H1 (cell line): ENCODE results near the gene TXNL4A. TPM values are rescaled to one million over a fixed set of nuclear protein-coding genes. Genes with fewer than 3 reads are reported as not detected.

Experiments used
- CTCF ChIA-PET: fragments of 300-600 bp; sonication (Branson Sonifier 250); formaldehyde crosslinking; loops from one replicate; lab custom pipeline; 2021; ENCODE audit not compliant: partially characterized antibody; lab: Charles Lee
- POLR2A ChIA-PET: fragments of 300-600 bp; sonication (Branson Sonifier 250); formaldehyde crosslinking; loops from one replicate; lab custom pipeline; 2021; ENCODE audit warnings: inconsistent platforms; ENCODE audit not compliant: partially characterized antibody; lab: Charles Lee
- DNase-seq, 2 experiments: peaks; one replicate each; pipeline versions ENCODE4 v3.0.0 to v3.0.0-alpha.2; 2010 to 2022; ENCODE audit warnings: low spot score in 2 of 2, low read depth in 1 of 2, mixed read lengths in 1 of 2
- FAIRE-seq: peaks from 2 replicates; lab custom pipeline; 2011; peaks lifted over from hg19 to GRCh38; lab: Jason Lieb, UNC
- H2AFZ ChIP-seq: 2 replicates; pipeline ENCODE4 v1.8.1; 2012; ENCODE audit warnings: low read length, inconsistent platforms
- H2AK5ac ChIP-seq: 2 replicates; pipeline ENCODE4 v1.6.1; 2013; ENCODE audit warnings: low read depth, low read length
- H2BK120ac ChIP-seq: replicated peaks from 2 replicates; pipeline ENCODE3; 2013; ENCODE audit warnings: low read depth, low read length, inconsistent platforms
- H2BK12ac ChIP-seq: 2 replicates; pipeline ENCODE4 v1.6.1; 2013; ENCODE audit warnings: low read depth, low read length
- H2BK15ac ChIP-seq: 2 replicates; pipeline ENCODE4 v1.6.1; 2013; ENCODE audit warnings: low read length
- H2BK20ac ChIP-seq: 2 replicates; pipeline ENCODE4 v1.6.1; 2013; ENCODE audit warnings: low read length
- H2BK5ac ChIP-seq: 2 replicates; pipeline ENCODE4 v1.6.1; 2013; ENCODE audit warnings: low read depth, low read length
- H3K14ac ChIP-seq: 2 replicates; pipeline ENCODE4 v1.6.1; 2013; ENCODE audit warnings: inconsistent platforms; ENCODE audit not compliant: insufficient read length
- H3K18ac ChIP-seq: 2 replicates; pipeline ENCODE4 v1.6.1; 2013; ENCODE audit warnings: low read length; ENCODE audit errors: extremely low read depth
- H3K23ac ChIP-seq: 2 replicates; pipeline ENCODE4 v1.6.1; 2013; ENCODE audit warnings: inconsistent platforms; ENCODE audit not compliant: insufficient read length
- H3K23me2 ChIP-seq: 2 replicates; pipeline ENCODE4 v1.6.1; 2013; ENCODE audit warnings: low read depth, low read length
- H3K27ac ChIP-seq: 2 replicates; pipeline ENCODE4 v1.6.1; 2011; ENCODE audit warnings: low read depth, low read length, inconsistent platforms
- H3K27me3 ChIP-seq, 4 experiments: replicated peaks in 1 of 4; 1 replicate in 1 of 4; 2 replicates in 3 of 4; pipeline versions ENCODE4 v1.6.1 to v1.8.1; 2011 to 2013; ENCODE audit warnings: low read length in 3 of 4, mild to moderate bottlenecking in 3 of 4, inconsistent platforms in 2 of 4, mixed read lengths in 2 of 4, moderate library complexity in 1 of 4; ENCODE audit not compliant: control insufficient read depth in 3 of 4, insufficient read depth in 3 of 4; ENCODE audit errors: extremely low read depth in 1 of 4
- H3K36me3 ChIP-seq, 4 experiments: 2 replicates each; pipeline versions ENCODE4 v1.6.1 to v1.8.1; 2011 to 2013; ENCODE audit warnings: mild to moderate bottlenecking in 4 of 4, low read length in 3 of 4, moderate library complexity in 2 of 4, control low read depth in 1 of 4, inconsistent platforms in 1 of 4; ENCODE audit not compliant: insufficient read depth in 4 of 4, control insufficient read depth in 2 of 4
- H3K4ac ChIP-seq: replicated peaks from 2 replicates; pipeline ENCODE3; 2013; ENCODE audit warnings: low read length, low read depth, mixed read lengths, inconsistent platforms; ENCODE audit not compliant: insufficient read length
- H3K4me1 ChIP-seq, 4 experiments: replicated peaks in 1 of 4; 1 replicate in 1 of 4; 2 replicates in 3 of 4; pipeline versions ENCODE4 v1.6.1 to v1.8.1; 2011 to 2013; ENCODE audit warnings: low read length in 3 of 4, inconsistent platforms in 2 of 4, mixed read lengths in 1 of 4; ENCODE audit not compliant: insufficient read depth in 4 of 4, control insufficient read depth in 3 of 4
- H3K4me2 ChIP-seq, 2 experiments: 2 replicates each; pipeline versions ENCODE4 v1.6.1 to v1.8.1; 2011 to 2013; ENCODE audit warnings: low read depth in 2 of 2, low read length in 2 of 2, control low read depth in 1 of 2, inconsistent platforms in 1 of 2, mild to moderate bottlenecking in 1 of 2; ENCODE audit not compliant: insufficient read depth in 1 of 2
- H3K4me3 ChIP-seq, 4 experiments: fragments of 200-600, 300-600 bp in 1 of 4; sonication (generic), shearing (Covaris generic), sonication (Bioruptor Twin) in 1 of 4; 2 replicates each; pipeline versions ENCODE4 v1.5.1 to v1.8.1; 2011 to 2016; ENCODE audit warnings: low read length in 4 of 4, low read depth in 3 of 4, control low read depth in 2 of 4, inconsistent platforms in 2 of 4, mild to moderate bottlenecking in 2 of 4, mixed read lengths in 1 of 4, moderate library complexity in 1 of 4; ENCODE audit not compliant: insufficient read depth in 2 of 4; ENCODE audit errors: extremely low read depth in 1 of 4
- H3K56ac ChIP-seq: replicated peaks from 2 replicates; pipeline ENCODE3; 2013; ENCODE audit warnings: low read depth, mild to moderate bottlenecking, mixed read lengths, low read length, inconsistent platforms; ENCODE audit not compliant: insufficient read length
- H3K79me1 ChIP-seq: 2 replicates; pipeline ENCODE4 v1.6.1; 2013; ENCODE audit warnings: low read depth, low read length, control low read depth
- H3K79me2 ChIP-seq, 2 experiments: 2 replicates each; pipeline versions ENCODE4 v1.6.1 to v1.8.1; 2012 to 2013; ENCODE audit warnings: low read length in 2 of 2, mild to moderate bottlenecking in 2 of 2, inconsistent platforms in 1 of 2; ENCODE audit not compliant: insufficient read depth in 2 of 2, control insufficient read depth in 1 of 2
- H3K9ac ChIP-seq, 4 experiments: replicated peaks in 1 of 4; 1 replicate in 1 of 4; 2 replicates in 3 of 4; pipeline versions ENCODE4 v1.6.1 to v1.8.1; 2011 to 2013; ENCODE audit warnings: low read depth in 3 of 4, low read length in 3 of 4, control low read depth in 2 of 4, mild to moderate bottlenecking in 2 of 4, moderate library complexity in 2 of 4, inconsistent platforms in 1 of 4; ENCODE audit errors: extremely low read depth in 1 of 4
- H3K9me3 ChIP-seq, 2 experiments: 2 replicates each; pipeline versions ENCODE4 v1.6.1 to v1.8.1; 2012 to 2013; ENCODE audit warnings: mild to moderate bottlenecking in 2 of 2, moderate library complexity in 2 of 2, control low read depth in 1 of 2, inconsistent platforms in 1 of 2, low read depth in 1 of 2, low read length in 1 of 2, mixed read lengths in 1 of 2; ENCODE audit not compliant: insufficient read depth in 2 of 2
- H4K20me1 ChIP-seq, 2 experiments: replicated peaks in 1 of 2; 2 replicates each; pipeline versions ENCODE3 to v1.8.1; 2011 to 2013; ENCODE audit warnings: inconsistent platforms in 2 of 2, low read length in 2 of 2, mild to moderate bottlenecking in 1 of 2; ENCODE audit not compliant: insufficient read depth in 2 of 2, control insufficient read depth in 1 of 2
- H4K5ac ChIP-seq: 2 replicates; pipeline ENCODE4 v1.6.1; 2013; ENCODE audit warnings: low read length, low read depth, mixed read lengths, inconsistent platforms; ENCODE audit not compliant: insufficient read length
- H4K8ac ChIP-seq: 2 replicates; pipeline ENCODE4 v1.8.0; 2013; ENCODE audit warnings: mild to moderate bottlenecking, moderate library complexity, low read length, inconsistent platforms; ENCODE audit not compliant: insufficient read depth; ENCODE audit errors: extremely low read depth
- H4K91ac ChIP-seq: replicated peaks from 2 replicates; pipeline ENCODE3; 2013; ENCODE audit warnings: low read length, mixed read lengths, inconsistent platforms; ENCODE audit not compliant: insufficient read length
- CEBPB ChIP-seq: IDR thresholded peaks from 2 replicates; pipeline ENCODE4 v1.6.1; 2012; ENCODE audit warnings: low read depth, low read length
- FOSL1 ChIP-seq: IDR thresholded peaks from 2 replicates; pipeline ENCODE4 v1.6.1; 2011; ENCODE audit warnings: mild to moderate bottlenecking, low read depth, low read length, moderate library complexity; ENCODE audit not compliant: insufficient read depth
- RAD21 ChIP-seq, 2 experiments: IDR thresholded peaks in 1 of 2; conservative IDR thresholded peaks in 1 of 2; 2 replicates each; pipeline ENCODE4 v1.6.1; 2011; ENCODE audit warnings: low read depth in 2 of 2, low read length in 2 of 2, improper control_type of control experiment in 1 of 2, inconsistent platforms in 1 of 2, mild to moderate bottlenecking in 1 of 2, moderate library complexity in 1 of 2
- TEAD4 ChIP-seq: IDR thresholded peaks from 2 replicates; pipeline ENCODE4 v1.6.1; 2012; ENCODE audit warnings: low read depth, low read length, inconsistent platforms, mixed read lengths
- WGBS, 2 experiments: shearing (Covaris generic) in 1 of 2; methylation state at CpG; one replicate each; pipeline versions ENCODE4 v1.1.6 to v1.1.7; 2013 to 2015; ENCODE audit warnings: low lambda C conversion rate in 2 of 2, mixed read lengths in 2 of 2, inconsistent platforms in 1 of 2, low coverage in 1 of 2, missing lambda C conversion rate in 1 of 2; ENCODE audit not compliant: insufficient replicate concordance in 2 of 2, insufficient coverage in 1 of 2, insufficient read length in 1 of 2; ENCODE audit errors: extremely low coverage in 1 of 2, missing lambda C conversion rate in 1 of 2; 5-methylcytosine and 5-hydroxymethylcytosine counted together
- polyA plus RNA-seq, 7 experiments: library from polyadenylated mRNA; depleted of rRNA in 3 of 7; stranded (reverse) in 5 of 7; unstranded in 2 of 7; fragments of >200 nt in 5 of 7; fragments of 200-250 nt in 2 of 7; gene quantifications; 1 replicate in 5 of 7; 2 replicates in 1 of 7; 4 replicates in 1 of 7; pipeline versions ENCODE4 v1.2.1 to v1.2.3, GENCODE V29; 2011 to 2013; ENCODE audit warnings: missing spikeins in 2 of 7, mixed read lengths in 2 of 7
- total RNA-seq: library from RNA; stranded (reverse); fragmentation: NEBNext Ultra II Directional; extraction: Animal tissue kit (Norgen Biotek cat#: 25700); gene quantifications from 2 replicates; pipeline ENCODE4 v1.2.1, GENCODE V29; 2021
- TF ChIP-seq, protein P1 (sequence below): IDR thresholded peaks from 2 replicates; pipeline ENCODE4 v1.6.1; 2012; ENCODE audit warnings: low read length, inconsistent platforms
- TF ChIP-seq, protein P2 (sequence below), 3 experiments: IDR thresholded peaks; 1 replicate in 2 of 3; 2 replicates in 1 of 3; pipeline versions ENCODE4 v1.5.1 to v1.6.1; 2011; ENCODE audit warnings: low read length in 3 of 3, mild to moderate bottlenecking in 3 of 3, inconsistent platforms in 2 of 3, low read depth in 1 of 3, moderate library complexity in 1 of 3; ENCODE audit not compliant: insufficient read depth in 1 of 3; ENCODE audit errors: control extremely low read depth in 1 of 3

TXNL4A gene
- total and polyA plus RNA-seq, 2 of the 8 experiments (the other 6 are each of a cell fraction or from before 2014, with no cell fraction given), result 169 to 181 TPM

GRCh38 chr18:80023173-80023572, 34.8 kb upstream of the TXNL4A start:
- Histone ChIP-seq H3K36me3 (no peaks in the 10 kb centered on the region), H3K79me2 (no peaks in the 10 kb centered on the region), H2BK12ac (no peak overlapping the region), H2AFZ (no peak overlapping the region), H4K5ac (no peak overlapping the region), H3K9ac (no peak overlapping the region), H3K4me1 (no peaks in the 10 kb centered on the region), H3K27ac (no peak overlapping the region), H2BK120ac (no peak overlapping the region), H3K23me2 (no peaks in the 10 kb centered on the region), H3K4me2 (no peak overlapping the region), H2BK20ac (no peak overlapping the region), H3K18ac (no peak overlapping the region), H2BK5ac (no peak overlapping the region), H2AK5ac (no peak overlapping the region), H2BK15ac (no peak overlapping the region), H3K9me3 (peaks cover 54 to 71% of the 10 kb centered on the region in 2 experiments), H4K8ac (no peak overlapping the region), H3K27me3 (no peaks in the 10 kb centered on the region), H3K4me3 (peak overlapping the region in 1 of 4 experiments; percentile 13; a peak in 1 of 8 replicates), H4K91ac (no peak overlapping the region), H3K56ac (no peak overlapping the region), H3K14ac (no peak overlapping the region), H3K79me1 (no peaks in the 10 kb centered on the region), H3K4ac (no peak overlapping the region), H4K20me1 (no peaks in the 10 kb centered on the region), H3K23ac (no peak overlapping the region)
- ChIA-PET POLR2A (interaction anchor here (1.5 kb wide), 1 partner anchor 39 kb away, joined by 5 read pairs; no protein-coding TSS in a partner anchor), CTCF (interaction anchor here (1.3 kb wide), 2 partner anchors 133 to 233 kb away, joined by 4 to 7 read pairs; no protein-coding TSS in a partner anchor)
- WGBS, 2 experiments, result 58% methylated on average over 4 of the region's 4 CpGs; no CpG with 5 or more reads in 1 of the 2 experiments
- TF ChIP-seq, protein P1, sequence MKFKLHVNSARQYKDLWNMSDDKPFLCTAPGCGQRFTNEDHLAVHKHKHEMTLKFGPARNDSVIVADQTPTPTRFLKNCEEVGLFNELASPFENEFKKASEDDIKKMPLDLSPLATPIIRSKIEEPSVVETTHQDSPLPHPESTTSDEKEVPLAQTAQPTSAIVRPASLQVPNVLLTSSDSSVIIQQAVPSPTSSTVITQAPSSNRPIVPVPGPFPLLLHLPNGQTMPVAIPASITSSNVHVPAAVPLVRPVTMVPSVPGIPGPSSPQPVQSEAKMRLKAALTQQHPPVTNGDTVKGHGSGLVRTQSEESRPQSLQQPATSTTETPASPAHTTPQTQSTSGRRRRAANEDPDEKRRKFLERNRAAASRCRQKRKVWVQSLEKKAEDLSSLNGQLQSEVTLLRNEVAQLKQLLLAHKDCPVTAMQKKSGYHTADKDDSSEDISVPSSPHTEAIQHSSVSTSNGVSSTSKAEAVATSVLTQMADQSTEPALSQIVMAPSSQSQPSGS, result no peak
- 0 out of 2 replicates have a peak, but pooled peaks have one; percentile 26 for TF ChIP-seq CEBPB
- TF ChIP-seq TEAD4, result no peak
- TF ChIP-seq FOSL1, result no peak
- TF ChIP-seq, protein P2, sequence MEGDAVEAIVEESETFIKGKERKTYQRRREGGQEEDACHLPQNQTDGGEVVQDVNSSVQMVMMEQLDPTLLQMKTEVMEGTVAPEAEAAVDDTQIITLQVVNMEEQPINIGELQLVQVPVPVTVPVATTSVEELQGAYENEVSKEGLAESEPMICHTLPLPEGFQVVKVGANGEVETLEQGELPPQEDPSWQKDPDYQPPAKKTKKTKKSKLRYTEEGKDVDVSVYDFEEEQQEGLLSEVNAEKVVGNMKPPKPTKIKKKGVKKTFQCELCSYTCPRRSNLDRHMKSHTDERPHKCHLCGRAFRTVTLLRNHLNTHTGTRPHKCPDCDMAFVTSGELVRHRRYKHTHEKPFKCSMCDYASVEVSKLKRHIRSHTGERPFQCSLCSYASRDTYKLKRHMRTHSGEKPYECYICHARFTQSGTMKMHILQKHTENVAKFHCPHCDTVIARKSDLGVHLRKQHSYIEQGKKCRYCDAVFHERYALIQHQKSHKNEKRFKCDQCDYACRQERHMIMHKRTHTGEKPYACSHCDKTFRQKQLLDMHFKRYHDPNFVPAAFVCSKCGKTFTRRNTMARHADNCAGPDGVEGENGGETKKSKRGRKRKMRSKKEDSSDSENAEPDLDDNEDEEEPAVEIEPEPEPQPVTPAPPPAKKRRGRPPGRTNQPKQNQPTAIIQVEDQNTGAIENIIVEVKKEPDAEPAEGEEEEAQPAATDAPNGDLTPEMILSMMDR (IDR thresholded peaks at IDR 0.05; ENCODE audit: control extremely low read depth in 1 of 3, insufficient read depth in 1 of 3, low read depth in 1 of 3, low read length in 3 of 3), result peak; percentile 27 to 60 (median 57)
- peak; percentile 75 to 81 for TF ChIP-seq RAD21 (IDR thresholded peaks at IDR 0.05 in 1 of 2, conservative IDR thresholded peaks at IDR 0.05 in 1 of 2; ENCODE audit: low read depth in 2 of 2, low read length in 2 of 2)
- DNase-seq (peak in 1 of 2 experiments; percentile 80), FAIRE-seq (no peak)
